ENCODE data around the gene MPV17L2.

MPV17L2 gene

GRCh38 chr19:18245297-18245696 is 52.3 kb downstream of the MPV17L2 start:
- no peak for DNase-seq

Data from CD4-positive, alpha-beta T cell treated with Interleukin-4 for 1 hour (primary cell).